ENCODE data around the gene ATP11A.

The ATP11A gene

GRCh38 chr13:112741835-112742570 lies 52.2 kb downstream of the ATP11A start:
- DNase-seq (ENCODE audit: low spot score) = no peak

- DNase-seq (ENCODE audit: low spot score) = no peak
Observed at GRCh38 chr13:112742583-112742982, 52.7 kb downstream of the ATP11A start.

- DNase-seq (ENCODE audit: low spot score) = no peak
Observed at GRCh38 chr13:112743451-112744167, 53.8 kb downstream of the ATP11A start.

GRCh38 chr13:112744168-112745021 lies 54.6 kb downstream of the ATP11A start:
- DNase-seq (ENCODE audit: low spot score) = no peak

- no peak for DNase-seq (ENCODE audit: low spot score)
Observed at GRCh38 chr13:112746044-112746443, 56.2 kb downstream of the ATP11A start.

GRCh38 chr13:112747256-112747655 lies 57.4 kb downstream of the ATP11A start:
- no peak for DNase-seq (ENCODE audit: low spot score)

GRCh38 chr13:112748947-112749735 lies 59.3 kb downstream of the ATP11A start:
- DNase-seq (ENCODE audit: low spot score) = no peak

GRCh38 chr13:112750570-112750969 lies 60.7 kb downstream of the ATP11A start:
- DNase-seq (ENCODE audit: low spot score) = no peak

GRCh38 chr13:112751617-112752016 lies 61.8 kb downstream of the ATP11A start:
- DNase-seq (ENCODE audit: low spot score) = no peak

- DNase-seq (ENCODE audit: low spot score) = no peak
Observed at GRCh38 chr13:112752211-112752610, 62.4 kb downstream of the ATP11A start.

GRCh38 chr13:112752711-112753541 lies 63.1 kb downstream of the ATP11A start:
- DNase-seq (ENCODE audit: low spot score) = no peak

GRCh38 chr13:112753833-112754232 lies 64.0 kb downstream of the ATP11A start:
- DNase-seq (ENCODE audit: low spot score) = no peak

GRCh38 chr13:112754281-112755025 lies 64.6 kb downstream of the ATP11A start:
- DNase-seq (ENCODE audit: low spot score) = no peak

GRCh38 chr13:112755331-112755730 lies 65.5 kb downstream of the ATP11A start:
- DNase-seq (ENCODE audit: low spot score) = no peak

GRCh38 chr13:112756081-112756480 lies 66.2 kb downstream of the ATP11A start:
- DNase-seq (ENCODE audit: low spot score) = no peak

GRCh38 chr13:112756511-112756966 lies 66.7 kb downstream of the ATP11A start:
- DNase-seq (ENCODE audit: low spot score) = no peak

- DNase-seq (ENCODE audit: low spot score) = no peak
Observed at GRCh38 chr13:112756967-112757758, 67.3 kb downstream of the ATP11A start.

GRCh38 chr13:112757759-112758086 lies 67.9 kb downstream of the ATP11A start:
- no peak for DNase-seq (ENCODE audit: low spot score)

GRCh38 chr13:112759053-112759452 lies 69.2 kb downstream of the ATP11A start:
- DNase-seq (ENCODE audit: low spot score) = no peak
